ENCODE measurements around the gene ADAM12. TPM values are rescaled to one million over a fixed set of nuclear protein-coding genes. Genes with fewer than 3 reads are reported as not detected.

Gene ADAM12
- polyA plus RNA-seq, 1 donor from 2014 or later = 0.09 TPM

GRCh38 chr10:126140746-126141273, 247.5 kb downstream of the ADAM12 start:
- Histone ChIP-seq H3K79me2 (replicated peaks; ENCODE audit: insufficient read depth, low read length) (no peaks in the 10 kb centered on the region), H2AFZ (ENCODE audit: low read depth, low read length) (no peak overlapping the region), H3F3A (ENCODE audit: insufficient read depth, low read length, poor library complexity, severe bottlenecking) (no peaks in the 10 kb centered on the region), H3K9ac (ENCODE audit: low read length) (no peak overlapping the region), H3K9me3 (ENCODE audit: low read length) (no peaks in the 10 kb centered on the region), H4K20me1 (ENCODE audit: insufficient read depth) (no peaks in the 10 kb centered on the region), H3K4me2 (ENCODE audit: low read length) (no peak overlapping the region), H3K36me3 (ENCODE audit: insufficient read depth, low read length) (no peaks in the 10 kb centered on the region), H3K4me3 (ENCODE audit: low read length) (no peak overlapping the region), H3K27ac (ENCODE audit: low read length) (no peak overlapping the region), H3K9me2 (ENCODE audit: insufficient read depth, low read length) (no peaks in the 10 kb centered on the region), H3K27me3 (ENCODE audit: insufficient read depth, low read depth, low read length) (no peaks in the 10 kb centered on the region)
- TF ChIP-seq RAD21 (conservative IDR thresholded peaks at IDR 0.05) (no peak), TAF1 (IDR thresholded peaks at IDR 0.05; ENCODE audit: low read depth) (no peak), SMC3 (conservative IDR thresholded peaks at IDR 0.05; ENCODE audit: poor library complexity) (no peak), EP300 (conservative IDR thresholded peaks at IDR 0.05; ENCODE audit: poor library complexity, severe bottlenecking) (no peak), EZH2 (IDR thresholded peaks at IDR 0.05; ENCODE audit: borderline replicate concordance, insufficient read depth, low read length, poor library complexity, severe bottlenecking) (no peak), MXI1 (conservative IDR thresholded peaks at IDR 0.05; ENCODE audit: poor library complexity, severe bottlenecking) (no peak)

- Histone ChIP-seq H2AFZ (ENCODE audit: low read depth, low read length) (no peak overlapping the region), H3K9ac (ENCODE audit: low read length) (no peak overlapping the region), H3K27ac (ENCODE audit: low read length) (no peak overlapping the region), H4K20me1 (ENCODE audit: insufficient read depth) (no peaks in the 10 kb centered on the region), H3K9me3 (ENCODE audit: low read length) (no peaks in the 10 kb centered on the region), H3K9me2 (ENCODE audit: insufficient read depth, low read length) (no peaks in the 10 kb centered on the region), H3K4me2 (ENCODE audit: low read length) (no peak overlapping the region), H3K4me3 (ENCODE audit: low read length) (no peak overlapping the region), H3F3A (ENCODE audit: insufficient read depth, low read length, poor library complexity, severe bottlenecking) (no peaks in the 10 kb centered on the region), H3K27me3 (ENCODE audit: insufficient read depth, low read depth, low read length) (no peaks in the 10 kb centered on the region), H3K79me2 (replicated peaks; ENCODE audit: insufficient read depth, low read length) (no peaks in the 10 kb centered on the region), H3K36me3 (ENCODE audit: insufficient read depth, low read length) (no peaks in the 10 kb centered on the region)
- TF ChIP-seq TAF1 (IDR thresholded peaks at IDR 0.05; ENCODE audit: low read depth) = no peak
- no peak for TF ChIP-seq EZH2 (IDR thresholded peaks at IDR 0.05; ENCODE audit: borderline replicate concordance, insufficient read depth, low read length, poor library complexity, severe bottlenecking)
- TF ChIP-seq POLR2AphosphoS5 (IDR thresholded peaks at IDR 0.05) = no peak
- TF ChIP-seq REST (IDR thresholded peaks at IDR 0.05; ENCODE audit: borderline replicate concordance) = no peak
- no peak for TF ChIP-seq CTCF (IDR thresholded peaks at IDR 0.05; ENCODE audit: poor library complexity, severe bottlenecking)
- no peak for TF ChIP-seq RAD21 (conservative IDR thresholded peaks at IDR 0.05)
- TF ChIP-seq MXI1 (conservative IDR thresholded peaks at IDR 0.05; ENCODE audit: poor library complexity, severe bottlenecking) = no peak
- no peak for TF ChIP-seq SMC3 (conservative IDR thresholded peaks at IDR 0.05; ENCODE audit: poor library complexity)
Observed at GRCh38 chr10:126137562-126138221, 250.6 kb downstream of the ADAM12 start.
